PFSK-1 (cell line): ENCODE results near the gene NPIPB6.

Experiments used
- FOXP2 ChIP-seq: optimal IDR thresholded peaks from 2 replicates; pipeline ENCODE3; 2011; ENCODE audit warnings: borderline replicate concordance, control low read depth, inconsistent platforms; ENCODE audit not compliant: insufficient read depth; ENCODE audit errors: extremely low read length, extremely low read depth
- POLR2AphosphoS5 ChIP-seq: IDR thresholded peaks from 2 replicates; pipeline ENCODE4 v1.6.1; 2012; ENCODE audit warnings: low read depth, mild to moderate bottlenecking, control low read depth, low read length, moderate library complexity
- SIN3A ChIP-seq: IDR thresholded peaks from 2 replicates; pipeline ENCODE4 v1.6.1; 2012; ENCODE audit warnings: mild to moderate bottlenecking, low read length, moderate library complexity, borderline replicate concordance; ENCODE audit not compliant: insufficient read depth
- TAF1 ChIP-seq: IDR thresholded peaks from 2 replicates; pipeline ENCODE4 v1.6.1; 2012; ENCODE audit warnings: low read length, control low read depth, borderline replicate concordance; ENCODE audit not compliant: insufficient read depth
- TF ChIP-seq, protein P1 (sequence below), 2 experiments: IDR thresholded peaks; 2 replicates each; pipeline versions ENCODE4 v1.6.1 to v1.8.0; 2011 to 2012; ENCODE audit warnings: low read depth in 2 of 2, low read length in 2 of 2, control low read depth in 1 of 2, inconsistent platforms in 1 of 2, mild to moderate bottlenecking in 1 of 2, moderate library complexity in 1 of 2; ENCODE audit not compliant: insufficient read depth in 1 of 2

DNA sequence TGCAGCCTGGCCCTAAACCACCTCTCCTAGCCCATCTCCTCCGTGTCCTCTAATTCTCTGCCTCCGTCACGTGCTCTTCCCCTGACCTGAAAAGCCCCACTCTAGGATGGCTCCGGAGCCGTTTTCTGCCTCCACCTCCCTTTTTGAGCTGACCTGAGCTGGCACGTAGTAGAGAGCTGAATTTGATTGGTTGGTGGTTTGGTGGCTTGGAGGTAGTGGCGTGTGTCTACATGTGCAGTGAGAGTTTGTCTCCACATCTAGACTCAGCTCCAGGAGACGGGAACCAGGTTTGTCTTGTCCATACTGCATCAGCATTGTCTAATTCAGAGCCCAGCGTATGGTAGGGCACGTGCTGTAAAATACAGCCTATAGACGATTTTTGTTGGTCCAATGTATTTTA, 68.0 kb downstream of the NPIPB6 start:
- TF ChIP-seq, protein P1, sequence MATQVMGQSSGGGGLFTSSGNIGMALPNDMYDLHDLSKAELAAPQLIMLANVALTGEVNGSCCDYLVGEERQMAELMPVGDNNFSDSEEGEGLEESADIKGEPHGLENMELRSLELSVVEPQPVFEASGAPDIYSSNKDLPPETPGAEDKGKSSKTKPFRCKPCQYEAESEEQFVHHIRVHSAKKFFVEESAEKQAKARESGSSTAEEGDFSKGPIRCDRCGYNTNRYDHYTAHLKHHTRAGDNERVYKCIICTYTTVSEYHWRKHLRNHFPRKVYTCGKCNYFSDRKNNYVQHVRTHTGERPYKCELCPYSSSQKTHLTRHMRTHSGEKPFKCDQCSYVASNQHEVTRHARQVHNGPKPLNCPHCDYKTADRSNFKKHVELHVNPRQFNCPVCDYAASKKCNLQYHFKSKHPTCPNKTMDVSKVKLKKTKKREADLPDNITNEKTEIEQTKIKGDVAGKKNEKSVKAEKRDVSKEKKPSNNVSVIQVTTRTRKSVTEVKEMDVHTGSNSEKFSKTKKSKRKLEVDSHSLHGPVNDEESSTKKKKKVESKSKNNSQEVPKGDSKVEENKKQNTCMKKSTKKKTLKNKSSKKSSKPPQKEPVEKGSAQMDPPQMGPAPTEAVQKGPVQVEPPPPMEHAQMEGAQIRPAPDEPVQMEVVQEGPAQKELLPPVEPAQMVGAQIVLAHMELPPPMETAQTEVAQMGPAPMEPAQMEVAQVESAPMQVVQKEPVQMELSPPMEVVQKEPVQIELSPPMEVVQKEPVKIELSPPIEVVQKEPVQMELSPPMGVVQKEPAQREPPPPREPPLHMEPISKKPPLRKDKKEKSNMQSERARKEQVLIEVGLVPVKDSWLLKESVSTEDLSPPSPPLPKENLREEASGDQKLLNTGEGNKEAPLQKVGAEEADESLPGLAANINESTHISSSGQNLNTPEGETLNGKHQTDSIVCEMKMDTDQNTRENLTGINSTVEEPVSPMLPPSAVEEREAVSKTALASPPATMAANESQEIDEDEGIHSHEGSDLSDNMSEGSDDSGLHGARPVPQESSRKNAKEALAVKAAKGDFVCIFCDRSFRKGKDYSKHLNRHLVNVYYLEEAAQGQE (IDR thresholded peaks at IDR 0.05; ENCODE audit: insufficient read depth in 1 of 2, low read depth in 2 of 2, low read length in 2 of 2): no peak
- TF ChIP-seq TAF1: no peak
- no peak for TF ChIP-seq FOXP2
- no peak for TF ChIP-seq POLR2AphosphoS5
- no peak for TF ChIP-seq SIN3A
